GM18519 (cell line): ENCODE results near the gene PBX3.

ENCODE experiments used
- ATAC-seq: cut with Tn5 transposase; IDR thresholded peaks from one replicate; pipeline ENCODE4 v1.9.1; 2021; ENCODE audit warnings: mild to moderate bottlenecking, moderate library complexity; ENCODE audit not compliant: unreplicated experiment, low FRiP score

Gene PBX3

DNA sequence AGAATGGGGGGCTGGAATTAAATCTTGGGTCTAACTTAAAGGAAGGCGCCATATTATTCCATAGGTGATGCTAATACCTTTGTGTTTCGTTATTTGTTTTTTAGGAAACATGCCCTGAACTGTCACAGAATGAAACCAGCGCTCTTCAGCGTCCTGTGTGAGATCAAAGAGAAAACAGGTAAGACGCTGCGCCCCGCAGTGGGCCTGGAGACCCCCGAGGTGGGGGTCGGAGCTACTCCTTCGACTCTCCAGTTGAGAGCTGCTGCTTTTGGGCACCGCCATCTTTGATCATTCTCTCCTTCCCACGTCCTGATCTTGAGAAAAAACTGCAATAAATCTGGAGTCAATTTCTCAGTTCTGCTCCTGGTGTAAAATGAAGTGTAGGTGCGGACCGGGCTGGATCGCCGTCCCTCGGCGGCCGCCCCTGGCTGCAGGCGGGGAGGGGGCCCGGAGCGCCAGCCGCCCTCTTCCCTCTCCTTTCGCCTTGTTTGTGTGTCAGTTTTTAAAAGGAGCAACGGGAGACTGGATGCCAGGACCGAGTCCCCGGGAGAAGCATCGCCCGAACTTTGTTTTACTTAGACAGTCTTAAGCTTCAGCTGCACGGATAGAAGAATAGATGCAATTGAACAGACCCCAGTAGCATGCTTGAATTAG lies 1.4 kb downstream of the PBX3 start:
- no peak for ATAC-seq

GRCh38 chr9:125749287-125749935 lies 2.2 kb downstream of the PBX3 start:
- no peak for ATAC-seq

DNA sequence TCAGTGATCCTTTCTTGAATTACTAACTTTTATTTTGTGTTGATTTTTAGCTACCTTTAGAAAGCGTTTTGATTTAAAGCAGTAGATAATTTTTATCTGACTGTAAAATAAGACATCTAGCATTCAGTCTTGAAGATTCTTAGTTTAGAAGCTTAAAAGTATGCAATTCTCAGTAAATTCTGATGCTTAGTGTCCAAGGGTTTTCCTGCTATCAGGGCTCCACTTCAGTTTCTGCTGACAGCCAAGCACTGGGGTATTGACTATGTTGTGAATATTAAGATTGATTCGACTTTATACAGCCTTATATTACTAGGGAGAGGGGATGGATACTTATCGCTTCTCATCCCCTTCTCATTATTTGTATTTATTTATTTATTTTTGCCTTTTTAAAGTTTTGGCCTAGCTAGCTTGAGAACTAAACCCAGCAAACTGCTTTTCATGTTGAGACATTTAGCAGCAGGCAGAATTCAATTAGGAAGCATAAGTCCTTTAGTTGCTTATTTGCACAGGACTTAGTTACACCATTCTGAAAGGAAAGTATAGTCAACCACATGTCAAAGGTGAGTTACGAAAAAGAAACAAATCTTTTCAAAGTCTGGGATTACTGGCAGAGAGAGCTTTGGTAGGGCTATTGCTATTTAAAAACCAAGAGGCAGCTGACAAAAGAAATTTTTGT lies 2.9 kb downstream of the PBX3 start:
- no peak for ATAC-seq

- no peak for ATAC-seq
Observed at GRCh38 chr9:125750627-125751011, 3.4 kb downstream of the PBX3 start.

DNA sequence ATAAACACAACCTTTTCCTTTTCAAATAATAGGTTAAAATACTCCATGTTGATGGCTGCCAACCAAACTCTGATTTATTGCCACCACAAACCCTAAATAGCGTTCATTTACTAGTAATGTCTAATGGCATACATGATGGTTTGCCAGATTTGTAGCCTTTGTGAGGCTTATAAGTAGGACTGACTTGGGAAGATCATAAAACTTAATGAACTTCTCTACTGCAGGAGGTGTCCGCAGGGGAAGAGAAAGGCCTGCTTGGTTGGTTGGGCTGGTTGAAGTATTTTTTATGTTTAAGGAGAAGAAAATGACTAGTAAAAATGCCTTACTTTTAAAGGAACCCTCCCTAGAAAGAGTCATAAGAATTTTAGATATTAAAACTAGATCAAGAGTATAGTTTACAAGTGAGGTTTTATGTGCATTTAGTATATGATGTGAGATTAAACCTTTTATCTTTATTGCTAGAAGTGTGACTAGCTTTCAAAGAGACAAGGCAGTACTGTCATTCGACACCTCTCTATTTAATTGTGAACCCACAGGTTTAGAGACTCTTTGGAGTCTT lies 5.0 kb downstream of the PBX3 start:
- ATAC-seq = no peak

- no peak for ATAC-seq
Observed at GRCh38 chr9:125754096-125754495, 6.9 kb downstream of the PBX3 start.

GRCh38 chr9:125755340-125755739 lies 8.2 kb downstream of the PBX3 start:
- ATAC-seq = no peak

- no peak for ATAC-seq
Observed at GRCh38 chr9:125756518-125756917, 9.3 kb downstream of the PBX3 start.

DNA sequence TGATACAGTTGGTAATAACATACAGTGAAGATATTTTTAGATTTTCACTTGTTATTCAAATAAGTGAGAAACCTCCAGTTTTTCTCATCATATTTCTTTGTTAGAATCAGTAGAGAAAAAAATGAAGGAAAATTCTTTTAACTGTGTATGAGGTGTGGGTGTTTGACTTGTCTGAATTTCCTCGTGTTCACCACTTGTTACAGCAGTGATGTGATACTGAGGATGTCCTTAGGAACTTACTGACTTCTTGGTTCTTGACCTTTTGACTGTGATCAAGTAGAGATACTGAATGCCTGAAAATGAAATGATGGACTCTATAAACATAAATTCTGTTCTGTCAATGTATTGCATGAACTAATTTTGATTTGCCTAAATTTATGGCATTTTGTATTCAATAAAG lies 10.7 kb downstream of the PBX3 start:
- no peak for ATAC-seq

DNA sequence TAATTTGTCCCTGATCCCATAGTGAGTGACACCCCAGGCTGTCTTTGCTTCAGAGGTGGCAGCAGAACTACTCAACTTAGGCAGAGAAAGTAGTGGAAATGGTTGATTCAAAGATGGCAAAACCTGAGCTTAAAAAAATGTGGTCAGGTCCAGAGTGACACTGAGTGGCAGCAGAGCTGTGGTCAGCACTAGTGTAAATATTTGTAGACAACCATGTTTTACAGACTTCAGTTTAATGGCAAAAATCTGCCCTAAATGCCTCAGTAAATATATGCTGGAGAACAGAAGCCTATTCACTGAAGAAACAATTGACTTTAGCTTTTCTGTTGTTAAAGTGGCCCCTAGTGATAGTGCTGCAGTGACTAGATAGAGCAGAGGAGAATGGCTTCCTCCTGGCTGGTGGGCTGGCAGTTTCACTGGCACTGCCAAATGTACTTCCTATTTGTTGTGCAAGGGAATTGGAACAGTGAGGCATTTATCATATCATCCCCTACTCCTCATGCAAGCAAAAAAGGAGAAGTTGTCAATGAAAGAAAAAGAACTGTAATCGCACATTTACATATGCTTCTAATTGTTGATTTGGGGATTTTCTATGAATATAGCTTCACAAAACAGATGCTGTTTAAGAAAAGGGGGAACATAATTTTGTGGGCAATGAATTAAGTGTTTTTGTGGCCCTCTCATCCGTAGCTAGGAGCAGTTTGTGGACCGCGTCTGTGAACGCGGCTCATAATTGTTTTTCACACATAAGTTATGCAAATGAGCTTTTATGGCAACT lies 12.0 kb downstream of the PBX3 start:
- no peak for ATAC-seq

- no peak for ATAC-seq
Observed at GRCh38 chr9:125759764-125760129, 12.6 kb downstream of the PBX3 start.

GRCh38 chr9:125760537-125760936 lies 13.4 kb downstream of the PBX3 start:
- ATAC-seq = no peak

GRCh38 chr9:125761676-125762450 lies 14.7 kb downstream of the PBX3 start:
- no peak for ATAC-seq

DNA sequence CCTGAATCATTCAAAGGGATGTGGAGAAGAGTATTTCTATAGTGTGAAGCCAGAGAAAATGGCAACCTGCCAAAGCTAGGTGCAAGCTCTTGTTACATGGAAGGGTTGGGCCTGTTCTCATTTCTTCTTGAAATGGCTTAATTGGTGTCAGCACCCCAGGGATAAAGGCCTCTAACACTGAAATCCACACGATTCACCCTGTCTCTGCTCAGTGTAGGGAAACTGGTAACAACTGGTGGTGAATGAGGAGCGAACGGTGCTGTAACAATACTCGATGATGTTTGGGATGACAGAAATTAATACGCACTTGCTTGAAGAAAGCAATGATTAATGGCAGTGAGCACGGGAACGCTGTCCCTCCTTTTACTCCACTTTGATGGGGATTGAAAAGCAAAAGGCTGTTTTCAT lies 16.2 kb downstream of the PBX3 start:
- ATAC-seq = no peak

DNA sequence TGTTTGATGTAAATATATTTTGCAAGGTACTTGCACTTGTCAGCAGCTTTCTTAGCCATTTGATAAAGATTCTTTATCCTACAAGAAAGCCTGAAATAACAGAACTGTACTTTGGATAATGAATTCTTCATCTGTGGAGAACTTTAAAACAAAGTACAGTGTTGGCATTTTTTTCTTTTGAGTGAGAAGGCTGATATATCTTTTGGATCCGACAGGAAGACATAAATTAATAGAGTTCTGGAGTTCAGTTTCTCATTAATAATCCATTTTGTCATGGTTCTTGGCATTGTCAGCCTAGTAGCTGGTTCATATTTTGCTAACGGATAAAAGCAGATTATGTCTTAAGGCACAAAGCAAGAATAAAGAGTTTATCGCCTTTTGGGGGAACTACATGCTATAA lies 17.0 kb downstream of the PBX3 start:
- ATAC-seq = no peak

GRCh38 chr9:125766468-125767221 lies 19.5 kb downstream of the PBX3 start:
- no peak for ATAC-seq

- no peak for ATAC-seq
Observed at GRCh38 chr9:125767349-125767748, 20.2 kb downstream of the PBX3 start.

DNA sequence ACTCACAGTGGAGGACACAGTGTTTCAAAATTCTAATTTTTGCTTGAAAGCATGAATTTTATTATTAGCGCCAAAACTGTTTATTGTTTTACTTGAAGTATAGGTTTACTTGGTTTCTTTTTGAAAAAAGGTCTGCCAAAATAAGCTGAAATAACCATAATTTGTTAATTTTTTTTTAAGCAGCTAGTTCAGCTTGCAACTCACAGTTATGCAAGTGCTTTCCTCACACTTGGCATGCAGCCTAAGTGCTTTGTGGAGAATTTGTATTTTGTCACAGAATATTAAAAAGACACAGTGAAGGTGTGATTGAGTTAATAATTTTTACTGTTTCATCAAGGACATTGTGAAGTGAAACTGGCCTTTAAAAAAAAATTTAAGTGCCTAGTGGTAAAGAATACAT lies 21.6 kb downstream of the PBX3 start:
- ATAC-seq = no peak

GRCh38 chr9:125771037-125771436 lies 23.9 kb downstream of the PBX3 start:
- ATAC-seq = no peak

DNA sequence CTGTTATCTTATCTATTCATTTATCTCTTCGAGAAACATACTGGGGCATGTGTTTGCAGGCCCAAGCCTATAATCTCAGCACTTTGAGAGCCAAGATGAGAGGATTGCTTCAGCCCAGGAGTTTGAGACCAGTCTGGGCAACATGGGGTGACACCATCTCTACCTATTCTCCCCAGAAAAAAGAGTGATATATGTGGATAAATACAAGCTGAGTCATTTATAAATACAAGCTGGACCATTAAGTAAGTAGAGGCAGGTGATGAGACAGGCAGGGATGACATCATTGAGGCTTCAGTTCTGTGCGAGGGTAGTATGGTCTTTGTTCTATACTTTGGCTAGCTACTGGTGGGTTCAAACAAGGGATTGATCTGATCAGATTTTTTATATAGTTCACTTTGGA lies 25.6 kb downstream of the PBX3 start:
- no peak for ATAC-seq
